H1 (cell line): ENCODE results near the gene ZNF785. TPM values are rescaled to one million over a fixed set of nuclear protein-coding genes. Genes with fewer than 3 reads are reported as not detected.
A peak's percentile ranks its signal among the peaks of the same experiment; 100 is the strongest.

Source experiments
- CTCF ChIA-PET: fragments of 300-600 bp; sonication (Branson Sonifier 250); formaldehyde crosslinking; loops from one replicate; lab custom pipeline; 2021; ENCODE audit not compliant: partially characterized antibody; lab: Charles Lee
- POLR2A ChIA-PET: fragments of 300-600 bp; sonication (Branson Sonifier 250); formaldehyde crosslinking; loops from one replicate; lab custom pipeline; 2021; ENCODE audit warnings: inconsistent platforms; ENCODE audit not compliant: partially characterized antibody; lab: Charles Lee
- DNase-seq, 2 experiments: peaks; one replicate each; pipeline versions ENCODE4 v3.0.0 to v3.0.0-alpha.2; 2010 to 2022; ENCODE audit warnings: low spot score in 2 of 2, low read depth in 1 of 2, mixed read lengths in 1 of 2
- FAIRE-seq: peaks from 2 replicates; lab custom pipeline; 2011; peaks lifted over from hg19 to GRCh38; lab: Jason Lieb, UNC
- H2AFZ ChIP-seq: 2 replicates; pipeline ENCODE4 v1.8.1; 2012; ENCODE audit warnings: low read length, inconsistent platforms
- H2AK5ac ChIP-seq: 2 replicates; pipeline ENCODE4 v1.6.1; 2013; ENCODE audit warnings: low read depth, low read length
- H2BK120ac ChIP-seq: replicated peaks from 2 replicates; pipeline ENCODE3; 2013; ENCODE audit warnings: low read depth, low read length, inconsistent platforms
- H2BK12ac ChIP-seq: 2 replicates; pipeline ENCODE4 v1.6.1; 2013; ENCODE audit warnings: low read depth, low read length
- H2BK15ac ChIP-seq: 2 replicates; pipeline ENCODE4 v1.6.1; 2013; ENCODE audit warnings: low read length
- H2BK20ac ChIP-seq: 2 replicates; pipeline ENCODE4 v1.6.1; 2013; ENCODE audit warnings: low read length
- H2BK5ac ChIP-seq: 2 replicates; pipeline ENCODE4 v1.6.1; 2013; ENCODE audit warnings: low read depth, low read length
- H3K14ac ChIP-seq: 2 replicates; pipeline ENCODE4 v1.6.1; 2013; ENCODE audit warnings: inconsistent platforms; ENCODE audit not compliant: insufficient read length
- H3K18ac ChIP-seq: 2 replicates; pipeline ENCODE4 v1.6.1; 2013; ENCODE audit warnings: low read length; ENCODE audit errors: extremely low read depth
- H3K23ac ChIP-seq: 2 replicates; pipeline ENCODE4 v1.6.1; 2013; ENCODE audit warnings: inconsistent platforms; ENCODE audit not compliant: insufficient read length
- H3K23me2 ChIP-seq: 2 replicates; pipeline ENCODE4 v1.6.1; 2013; ENCODE audit warnings: low read depth, low read length
- H3K27ac ChIP-seq: 2 replicates; pipeline ENCODE4 v1.6.1; 2011; ENCODE audit warnings: low read depth, low read length, inconsistent platforms
- H3K27me3 ChIP-seq, 4 experiments: replicated peaks in 1 of 4; 1 replicate in 1 of 4; 2 replicates in 3 of 4; pipeline versions ENCODE4 v1.6.1 to v1.8.1; 2011 to 2013; ENCODE audit warnings: low read length in 3 of 4, mild to moderate bottlenecking in 3 of 4, inconsistent platforms in 2 of 4, mixed read lengths in 2 of 4, moderate library complexity in 1 of 4; ENCODE audit not compliant: control insufficient read depth in 3 of 4, insufficient read depth in 3 of 4; ENCODE audit errors: extremely low read depth in 1 of 4
- H3K36me3 ChIP-seq, 4 experiments: 2 replicates each; pipeline versions ENCODE4 v1.6.1 to v1.8.1; 2011 to 2013; ENCODE audit warnings: mild to moderate bottlenecking in 4 of 4, low read length in 3 of 4, moderate library complexity in 2 of 4, control low read depth in 1 of 4, inconsistent platforms in 1 of 4; ENCODE audit not compliant: insufficient read depth in 4 of 4, control insufficient read depth in 2 of 4
- H3K4ac ChIP-seq: replicated peaks from 2 replicates; pipeline ENCODE3; 2013; ENCODE audit warnings: low read length, low read depth, mixed read lengths, inconsistent platforms; ENCODE audit not compliant: insufficient read length
- H3K4me1 ChIP-seq, 4 experiments: replicated peaks in 1 of 4; 1 replicate in 1 of 4; 2 replicates in 3 of 4; pipeline versions ENCODE4 v1.6.1 to v1.8.1; 2011 to 2013; ENCODE audit warnings: low read length in 3 of 4, inconsistent platforms in 2 of 4, mixed read lengths in 1 of 4; ENCODE audit not compliant: insufficient read depth in 4 of 4, control insufficient read depth in 3 of 4
- H3K4me2 ChIP-seq, 2 experiments: 2 replicates each; pipeline versions ENCODE4 v1.6.1 to v1.8.1; 2011 to 2013; ENCODE audit warnings: low read depth in 2 of 2, low read length in 2 of 2, control low read depth in 1 of 2, inconsistent platforms in 1 of 2, mild to moderate bottlenecking in 1 of 2; ENCODE audit not compliant: insufficient read depth in 1 of 2
- H3K4me3 ChIP-seq, 4 experiments: fragments of 200-600, 300-600 bp in 1 of 4; sonication (generic), shearing (Covaris generic), sonication (Bioruptor Twin) in 1 of 4; 2 replicates each; pipeline versions ENCODE4 v1.5.1 to v1.8.1; 2011 to 2016; ENCODE audit warnings: low read length in 4 of 4, low read depth in 3 of 4, control low read depth in 2 of 4, inconsistent platforms in 2 of 4, mild to moderate bottlenecking in 2 of 4, mixed read lengths in 1 of 4, moderate library complexity in 1 of 4; ENCODE audit not compliant: insufficient read depth in 2 of 4; ENCODE audit errors: extremely low read depth in 1 of 4
- H3K56ac ChIP-seq: replicated peaks from 2 replicates; pipeline ENCODE3; 2013; ENCODE audit warnings: low read depth, mild to moderate bottlenecking, mixed read lengths, low read length, inconsistent platforms; ENCODE audit not compliant: insufficient read length
- H3K79me1 ChIP-seq: 2 replicates; pipeline ENCODE4 v1.6.1; 2013; ENCODE audit warnings: low read depth, low read length, control low read depth
- H3K79me2 ChIP-seq, 2 experiments: 2 replicates each; pipeline versions ENCODE4 v1.6.1 to v1.8.1; 2012 to 2013; ENCODE audit warnings: low read length in 2 of 2, mild to moderate bottlenecking in 2 of 2, inconsistent platforms in 1 of 2; ENCODE audit not compliant: insufficient read depth in 2 of 2, control insufficient read depth in 1 of 2
- H3K9ac ChIP-seq, 4 experiments: replicated peaks in 1 of 4; 1 replicate in 1 of 4; 2 replicates in 3 of 4; pipeline versions ENCODE4 v1.6.1 to v1.8.1; 2011 to 2013; ENCODE audit warnings: low read depth in 3 of 4, low read length in 3 of 4, control low read depth in 2 of 4, mild to moderate bottlenecking in 2 of 4, moderate library complexity in 2 of 4, inconsistent platforms in 1 of 4; ENCODE audit errors: extremely low read depth in 1 of 4
- H3K9me3 ChIP-seq, 2 experiments: 2 replicates each; pipeline versions ENCODE4 v1.6.1 to v1.8.1; 2012 to 2013; ENCODE audit warnings: mild to moderate bottlenecking in 2 of 2, moderate library complexity in 2 of 2, control low read depth in 1 of 2, inconsistent platforms in 1 of 2, low read depth in 1 of 2, low read length in 1 of 2, mixed read lengths in 1 of 2; ENCODE audit not compliant: insufficient read depth in 2 of 2
- H4K20me1 ChIP-seq, 2 experiments: replicated peaks in 1 of 2; 2 replicates each; pipeline versions ENCODE3 to v1.8.1; 2011 to 2013; ENCODE audit warnings: inconsistent platforms in 2 of 2, low read length in 2 of 2, mild to moderate bottlenecking in 1 of 2; ENCODE audit not compliant: insufficient read depth in 2 of 2, control insufficient read depth in 1 of 2
- H4K5ac ChIP-seq: 2 replicates; pipeline ENCODE4 v1.6.1; 2013; ENCODE audit warnings: low read length, low read depth, mixed read lengths, inconsistent platforms; ENCODE audit not compliant: insufficient read length
- H4K8ac ChIP-seq: 2 replicates; pipeline ENCODE4 v1.8.0; 2013; ENCODE audit warnings: mild to moderate bottlenecking, moderate library complexity, low read length, inconsistent platforms; ENCODE audit not compliant: insufficient read depth; ENCODE audit errors: extremely low read depth
- H4K91ac ChIP-seq: replicated peaks from 2 replicates; pipeline ENCODE3; 2013; ENCODE audit warnings: low read length, mixed read lengths, inconsistent platforms; ENCODE audit not compliant: insufficient read length
- EGR1 ChIP-seq: IDR thresholded peaks from 2 replicates; pipeline ENCODE4 v1.6.1; 2011; ENCODE audit warnings: low read depth, low read length, borderline replicate concordance
- JUND ChIP-seq: IDR thresholded peaks from 2 replicates; pipeline ENCODE4 v1.6.1; 2011; ENCODE audit warnings: mild to moderate bottlenecking, improper control_type of control experiment, low read length
- SIRT6 ChIP-seq: IDR thresholded peaks from one replicate; pipeline ENCODE4 v1.7.1; 2012; ENCODE audit warnings: low read length, inconsistent platforms
- WGBS, 2 experiments: shearing (Covaris generic) in 1 of 2; methylation state at CpG; one replicate each; pipeline versions ENCODE4 v1.1.6 to v1.1.7; 2013 to 2015; ENCODE audit warnings: low lambda C conversion rate in 2 of 2, mixed read lengths in 2 of 2, inconsistent platforms in 1 of 2, low coverage in 1 of 2, missing lambda C conversion rate in 1 of 2; ENCODE audit not compliant: insufficient replicate concordance in 2 of 2, insufficient coverage in 1 of 2, insufficient read length in 1 of 2; ENCODE audit errors: extremely low coverage in 1 of 2, missing lambda C conversion rate in 1 of 2; 5-methylcytosine and 5-hydroxymethylcytosine counted together
- polyA plus RNA-seq, 7 experiments: library from polyadenylated mRNA; depleted of rRNA in 3 of 7; stranded (reverse) in 5 of 7; unstranded in 2 of 7; fragments of >200 nt in 5 of 7; fragments of 200-250 nt in 2 of 7; gene quantifications; 1 replicate in 5 of 7; 2 replicates in 1 of 7; 4 replicates in 1 of 7; pipeline versions ENCODE4 v1.2.1 to v1.2.3, GENCODE V29; 2011 to 2013; ENCODE audit warnings: missing spikeins in 2 of 7, mixed read lengths in 2 of 7
- total RNA-seq: library from RNA; stranded (reverse); fragmentation: NEBNext Ultra II Directional; extraction: Animal tissue kit (Norgen Biotek cat#: 25700); gene quantifications from 2 replicates; pipeline ENCODE4 v1.2.1, GENCODE V29; 2021

ZNF785 gene
- total and polyA plus RNA-seq, 2 of the 8 experiments (the other 6 are each of a cell fraction or from before 2014, with no cell fraction given) = 8.6 to 12.9 TPM

DNA sequence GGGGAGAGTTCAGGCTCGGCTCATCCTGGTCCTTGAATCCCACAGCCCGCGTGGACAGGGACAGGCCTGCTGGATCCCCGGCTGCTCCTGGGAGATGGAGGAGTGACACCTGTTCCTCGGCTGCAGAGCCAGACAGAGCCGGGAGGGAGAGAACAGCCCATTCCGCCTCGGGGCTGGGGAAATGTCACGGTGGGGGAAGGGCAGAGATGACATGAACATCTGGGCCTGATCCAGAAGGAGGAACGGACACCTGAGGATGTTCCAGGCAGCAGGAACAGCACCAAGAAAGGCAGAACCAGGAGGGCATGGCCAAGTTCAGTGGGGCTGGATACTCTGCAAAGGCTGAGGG, 29.4 kb downstream of the ZNF785 start:
- no peak overlapping the region for H2AFZ ChIP-seq
- WGBS, 2 experiments = 88% methylated on average over 8 of the region's 10 CpGs; no CpG with 5 or more reads in 1 of the 2 experiments
- no peak overlapping the region for H2BK15ac ChIP-seq
- H3K56ac ChIP-seq = no peak overlapping the region
- H3K4me2 ChIP-seq = no peak overlapping the region
- no peak overlapping the region for H4K91ac ChIP-seq
- no peak for FAIRE-seq
- H3K9me3 ChIP-seq = no peaks in the 10 kb centered on the region
- ChIA-PET CTCF (interaction anchor here (0.8 kb wide), 1 partner anchor 20 kb away, joined by 3 read pairs; no protein-coding TSS in a partner anchor), POLR2A (interaction anchor here (0.6 to 8.4 kb wide), 3 partner anchors 13 to 103 kb away, joined by 4 to 121 read pairs (median 22); partner anchors contain the start of gene ZNF747)
- no peak overlapping the region for H2BK12ac ChIP-seq
- no peaks in the 10 kb centered on the region for H3K27me3 ChIP-seq
- peaks cover 0 to 4% of the 10 kb centered on the region in 2 experiments for H4K20me1 ChIP-seq
- H3K79me1 ChIP-seq = no peaks in the 10 kb centered on the region
- no peak overlapping the region for H3K4ac ChIP-seq
- H3K79me2 ChIP-seq = no peaks in the 10 kb centered on the region
- H3K14ac ChIP-seq = no peak overlapping the region
- H3K9ac ChIP-seq = no peak overlapping the region
- no peak overlapping the region for H2BK20ac ChIP-seq
- H3K23me2 ChIP-seq = peaks cover 7% of the 10 kb centered on the region; the same call in 1 of the 2 replicates
- H2AK5ac ChIP-seq = 0 out of 2 replicates have a peak overlapping the region, but pooled peaks have one; percentile 65
- H4K8ac ChIP-seq = no peak overlapping the region; the same call in 1 of the 2 replicates
- no peak overlapping the region for H4K5ac ChIP-seq
- H2BK5ac ChIP-seq = no peak overlapping the region
- no peak overlapping the region for H3K4me3 ChIP-seq
- no peak overlapping the region for H3K23ac ChIP-seq
- peaks cover 0 to 5% (median 2%) of the 10 kb centered on the region in 4 experiments; a peak in 2 of 7 replicates for H3K4me1 ChIP-seq
- DNase-seq = no peak
- H2BK120ac ChIP-seq = no peak overlapping the region
- peaks cover 3 to 8% (median 5%) of the 10 kb centered on the region in 4 experiments; a peak in 4 of 8 replicates for H3K36me3 ChIP-seq
- H3K27ac ChIP-seq = no peak overlapping the region
- H3K18ac ChIP-seq = no peak overlapping the region
- TF ChIP-seq EGR1 = no peak
- no peak for TF ChIP-seq SIRT6
- no peak for TF ChIP-seq JUND
